OCI-LY7 (cell line): ENCODE data around the gene RAB8B.

Experiments
- CTCF ChIP-seq: fragments of 200-600 bp; sonication (generic); conservative IDR thresholded peaks from 2 replicates; pipeline ENCODE4 v1.5.1; 2014; ENCODE audit warnings: mild to moderate bottlenecking, antibody characterized with exemption, low read length, moderate library complexity, mixed read lengths
- EZH2phosphoT487 ChIP-seq: fragments of 200-600 bp; sonication (generic); IDR thresholded peaks from 2 replicates; pipeline ENCODE4 v1.6.1; 2018; ENCODE audit warnings: low read depth, borderline replicate concordance, mild to moderate bottlenecking, mixed run types, antibody characterized with exemption, low read length, moderate library complexity, mixed read lengths

GRCh38 chr15:63261311-63261710 is 71.9 kb downstream of the RAB8B start:
- TF ChIP-seq CTCF: no peak
- no peak for TF ChIP-seq EZH2phosphoT487
